HEK293T (cell line): ENCODE data around the gene MED31.

Experiments
- ARNT ChIP-seq: fragments of 450-650 bp; IDR thresholded peaks from 2 replicates; pipeline ENCODE4 v1.6.1; 2017; ENCODE audit warnings: mild to moderate bottlenecking
- BHLHE40 ChIP-seq: fragments of 450-650 bp; IDR thresholded peaks from 2 replicates; pipeline ENCODE4 v1.6.1; 2016; ENCODE audit warnings: mild to moderate bottlenecking, moderate library complexity, borderline replicate concordance

GRCh38 chr17:6637458-6637840 lies 14.0 kb downstream of the MED31 start:
- TF ChIP-seq BHLHE40 (no peak), ARNT (no peak)
